GM23338 (cell line): ENCODE data around the gene KIT. TPM values are rescaled to one million over a fixed set of nuclear protein-coding genes. Genes with fewer than 3 reads are reported as not detected.

Source experiments
- ATAC-seq: fragments of 200-7000 bp; cut with Tn5 transposase; 3 replicates; pipeline ENCODE4 v1.9.1; 2020
- DNase-seq: peaks from one replicate; pipeline ENCODE4 v3.0.0-alpha.2; 2015; ENCODE audit warnings: low spot score
- H2AFZ ChIP-seq: fragments of 200-600 bp; sonication (generic); 2 replicates; pipeline ENCODE4 v1.8.0; 2016; ENCODE audit warnings: antibody characterized with exemption, mild to moderate bottlenecking, moderate library complexity
- H3F3A ChIP-seq: fragments of 200-600 bp; sonication (generic); replicated peaks from 2 replicates; pipeline ENCODE4 v1.8.0; 2017; ENCODE audit warnings: antibody characterized with exemption, mixed run types, low read depth
- H3K27ac ChIP-seq: fragments of 200-600 bp; sonication (generic); 2 replicates; pipeline ENCODE4 v1.6.1; 2016; ENCODE audit warnings: low read depth
- H3K27me3 ChIP-seq: fragments of 200-600 bp; sonication (generic); 2 replicates; pipeline ENCODE4 v1.8.0; 2016; ENCODE audit warnings: mild to moderate bottlenecking, mixed run types, moderate library complexity; ENCODE audit not compliant: insufficient read depth
- H3K36me3 ChIP-seq: fragments of 200-600 bp; sonication (generic); 2 replicates; pipeline ENCODE4 v1.8.0; 2016; ENCODE audit warnings: mild to moderate bottlenecking; ENCODE audit not compliant: insufficient read depth
- H3K4me1 ChIP-seq: fragments of 200-600 bp; sonication (generic); 2 replicates; pipeline ENCODE4 v1.8.0; 2016; ENCODE audit warnings: mild to moderate bottlenecking, moderate library complexity; ENCODE audit not compliant: insufficient read depth
- H3K4me2 ChIP-seq: fragments of 200-600 bp; sonication (generic); 2 replicates; pipeline ENCODE4 v1.7.1; 2017; ENCODE audit warnings: mixed run types
- H3K4me3 ChIP-seq: fragments of 200-600 bp; sonication (generic); 2 replicates; pipeline ENCODE4 v1.6.1; 2016; ENCODE audit warnings: mixed run types
- H3K79me2 ChIP-seq: fragments of 200-600 bp; sonication (generic); replicated peaks from 2 replicates; pipeline ENCODE4 v1.8.0; 2017; ENCODE audit warnings: mild to moderate bottlenecking; ENCODE audit not compliant: insufficient read depth
- H3K9me2 ChIP-seq: fragments of 200-600 bp; sonication (generic); 2 replicates; pipeline ENCODE4 v1.8.0; 2017; ENCODE audit not compliant: insufficient read depth
- H4K20me1 ChIP-seq: fragments of 200-600 bp; sonication (generic); replicated peaks from 2 replicates; pipeline ENCODE4 v1.8.0; 2017; ENCODE audit warnings: mild to moderate bottlenecking; ENCODE audit not compliant: insufficient read depth
- H3K27ac Mint-ChIP-seq: 2 replicates; pipeline ENCODE4 v1.8.0; 2020; ENCODE audit warnings: inconsistent platforms, mild to moderate bottlenecking, moderate library complexity, mixed read lengths
- H3K27me3 Mint-ChIP-seq: 3 replicates; pipeline ENCODE4 v1.8.0; 2022; ENCODE audit warnings: low read depth, mild to moderate bottlenecking, moderate library complexity, mixed read lengths, inconsistent platforms; ENCODE audit not compliant: insufficient read depth, poor library complexity
- H3K36me3 Mint-ChIP-seq: 3 replicates; pipeline ENCODE4 v1.8.0; 2021; ENCODE audit warnings: low read depth, mild to moderate bottlenecking, inconsistent platforms, moderate library complexity, mixed read lengths
- H3K4me1 Mint-ChIP-seq: 3 replicates; pipeline ENCODE4 v1.8.0; 2020; ENCODE audit warnings: mild to moderate bottlenecking, inconsistent platforms, mixed read lengths
- H3K4me3 Mint-ChIP-seq: 3 replicates; pipeline ENCODE4 v1.8.0; 2021; ENCODE audit warnings: moderate library complexity, mild to moderate bottlenecking, inconsistent platforms, mixed read lengths
- H3K9me3 Mint-ChIP-seq: 3 replicates; pipeline ENCODE4 v1.8.0; 2020; ENCODE audit warnings: moderate library complexity, mild to moderate bottlenecking, inconsistent platforms, mixed read lengths
- CREB1 ChIP-seq: fragments of 250-450 bp; sonication (Bioruptor Pico); IDR thresholded peaks from 2 replicates; pipeline ENCODE4 v1.5.0; 2020; ENCODE audit warnings: low read depth, mild to moderate bottlenecking, moderate library complexity
- CTCF ChIP-seq, 2 experiments: fragments of 200-600 bp in 1 of 2; sonication (generic) in 1 of 2; conservative IDR thresholded peaks; 2 replicates each; pipeline versions ENCODE4 v1.5.1 to v1.6.1; 2016 to 2017; ENCODE audit warnings: antibody characterized with exemption in 2 of 2, low read depth in 2 of 2, mild to moderate bottlenecking in 2 of 2, moderate library complexity in 1 of 2
- EZH2 ChIP-seq: fragments of 200-600 bp; sonication (generic); IDR thresholded peaks from one replicate; pipeline ENCODE4 v1.8.0; 2017; ENCODE audit warnings: antibody characterized with exemption, mild to moderate bottlenecking, low read depth; ENCODE audit not compliant: unreplicated experiment
- EZH2phosphoT487 ChIP-seq: fragments of 200-600 bp; sonication (generic); IDR thresholded peaks from one replicate; pipeline ENCODE4 v1.8.1; 2018; ENCODE audit warnings: antibody characterized with exemption; ENCODE audit not compliant: unreplicated experiment
- JUNB ChIP-seq: IDR thresholded peaks from one replicate; pipeline ENCODE4 v1.6.1; 2016; ENCODE audit warnings: antibody characterized with exemption; ENCODE audit not compliant: unreplicated experiment
- NANOG ChIP-seq: IDR thresholded peaks from 2 replicates; pipeline ENCODE4 v1.6.1; 2016; ENCODE audit warnings: antibody characterized with exemption, borderline replicate concordance
- POLR2AphosphoS5 ChIP-seq: IDR thresholded peaks from 2 replicates; pipeline ENCODE4 v1.6.1; 2016; ENCODE audit warnings: antibody characterized with exemption, low read depth
- REST ChIP-seq: IDR thresholded peaks from one replicate; pipeline ENCODE4 v1.6.1; 2018; ENCODE audit warnings: antibody characterized with exemption; ENCODE audit not compliant: unreplicated experiment
- STAT1 ChIP-seq: IDR thresholded peaks from one replicate; pipeline ENCODE4 v1.6.1; 2016; ENCODE audit warnings: antibody characterized with exemption; ENCODE audit not compliant: unreplicated experiment
- ZNF114 ChIP-seq: fragments of 250-450 bp; sonication (Bioruptor Pico); IDR thresholded peaks from 2 replicates; pipeline ENCODE4 v1.5.0; 2020; ENCODE audit warnings: mild to moderate bottlenecking, moderate library complexity
- ZNF331 ChIP-seq: fragments of 250-450 bp; sonication (Bioruptor Pico); IDR thresholded peaks from 2 replicates; pipeline ENCODE4 v1.5.0; 2020; ENCODE audit warnings: low read depth, mild to moderate bottlenecking, moderate library complexity
- polyA plus RNA-seq: library from polyadenylated mRNA; unstranded; fragments of >200 nt; fragmentation: Nextera tagmentation; extraction: Ambion mirVana; gene quantifications from 2 replicates; pipeline ENCODE4 v1.2.1, GENCODE V29; 2016
- total RNA-seq: library from RNA; depleted of rRNA; stranded (reverse); fragments of >200 nt; shearing (Covaris generic); gene quantifications from 2 replicates; pipeline ENCODE4 v1.2.3, GENCODE V29; 2014
- TF ChIP-seq, protein P1 (sequence below): fragments of 250-450 bp; sonication (Bioruptor Pico); IDR thresholded peaks from 2 replicates; pipeline ENCODE4 v1.5.0; 2020; ENCODE audit warnings: mild to moderate bottlenecking, moderate library complexity
- TF ChIP-seq, protein P2 (sequence below): IDR thresholded peaks from 2 replicates; pipeline ENCODE4 v1.6.1; 2016; ENCODE audit warnings: antibody characterized with exemption

KIT gene
- total and polyA plus RNA-seq, 2 experiments from 2014 or later: 9.0 to 28.4 TPM

DNA sequence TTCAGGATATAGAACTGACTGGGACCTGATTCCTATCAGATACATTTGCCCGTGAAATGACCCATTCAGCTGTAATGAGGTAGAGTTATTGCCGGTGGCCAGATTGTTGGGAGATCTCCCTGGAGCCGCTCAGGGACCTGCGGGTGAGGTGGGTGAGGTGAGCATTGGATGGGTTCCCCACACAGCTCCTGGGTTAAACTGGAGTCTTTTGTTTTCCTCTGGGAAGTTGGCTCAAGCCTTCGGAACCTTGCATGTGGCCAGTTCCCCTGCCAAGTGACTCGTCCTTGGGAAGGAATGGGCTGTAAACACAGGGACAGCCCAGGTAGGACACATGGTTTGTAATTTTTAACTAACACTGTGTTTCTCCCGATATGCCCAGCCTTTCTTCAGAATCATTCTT, 31.6 kb upstream of the KIT start:
- ATAC-seq: no peak
- no peaks in the 10 kb centered on the region for H3K36me3 ChIP-seq
- no peaks in the 10 kb centered on the region; the same call in 2 of the 3 replicates for H3K9me3 Mint-ChIP-seq
- no peak for DNase-seq
- TF ChIP-seq REST (no peak), CREB1 (CRISPR knock-in tag) (no peak), EZH2phosphoT487 (no peak), ZNF331 (no peak), ZNF114 (CRISPR knock-in tag) (no peak), CTCF (conservative IDR thresholded peaks at IDR 0.05; ENCODE audit: low read depth in 2 of 2) (no peak), NANOG (no peak), POLR2AphosphoS5 (no peak), EZH2 (no peak), JUNB (no peak), STAT1 (no peak)
- TF ChIP-seq, protein P1, sequence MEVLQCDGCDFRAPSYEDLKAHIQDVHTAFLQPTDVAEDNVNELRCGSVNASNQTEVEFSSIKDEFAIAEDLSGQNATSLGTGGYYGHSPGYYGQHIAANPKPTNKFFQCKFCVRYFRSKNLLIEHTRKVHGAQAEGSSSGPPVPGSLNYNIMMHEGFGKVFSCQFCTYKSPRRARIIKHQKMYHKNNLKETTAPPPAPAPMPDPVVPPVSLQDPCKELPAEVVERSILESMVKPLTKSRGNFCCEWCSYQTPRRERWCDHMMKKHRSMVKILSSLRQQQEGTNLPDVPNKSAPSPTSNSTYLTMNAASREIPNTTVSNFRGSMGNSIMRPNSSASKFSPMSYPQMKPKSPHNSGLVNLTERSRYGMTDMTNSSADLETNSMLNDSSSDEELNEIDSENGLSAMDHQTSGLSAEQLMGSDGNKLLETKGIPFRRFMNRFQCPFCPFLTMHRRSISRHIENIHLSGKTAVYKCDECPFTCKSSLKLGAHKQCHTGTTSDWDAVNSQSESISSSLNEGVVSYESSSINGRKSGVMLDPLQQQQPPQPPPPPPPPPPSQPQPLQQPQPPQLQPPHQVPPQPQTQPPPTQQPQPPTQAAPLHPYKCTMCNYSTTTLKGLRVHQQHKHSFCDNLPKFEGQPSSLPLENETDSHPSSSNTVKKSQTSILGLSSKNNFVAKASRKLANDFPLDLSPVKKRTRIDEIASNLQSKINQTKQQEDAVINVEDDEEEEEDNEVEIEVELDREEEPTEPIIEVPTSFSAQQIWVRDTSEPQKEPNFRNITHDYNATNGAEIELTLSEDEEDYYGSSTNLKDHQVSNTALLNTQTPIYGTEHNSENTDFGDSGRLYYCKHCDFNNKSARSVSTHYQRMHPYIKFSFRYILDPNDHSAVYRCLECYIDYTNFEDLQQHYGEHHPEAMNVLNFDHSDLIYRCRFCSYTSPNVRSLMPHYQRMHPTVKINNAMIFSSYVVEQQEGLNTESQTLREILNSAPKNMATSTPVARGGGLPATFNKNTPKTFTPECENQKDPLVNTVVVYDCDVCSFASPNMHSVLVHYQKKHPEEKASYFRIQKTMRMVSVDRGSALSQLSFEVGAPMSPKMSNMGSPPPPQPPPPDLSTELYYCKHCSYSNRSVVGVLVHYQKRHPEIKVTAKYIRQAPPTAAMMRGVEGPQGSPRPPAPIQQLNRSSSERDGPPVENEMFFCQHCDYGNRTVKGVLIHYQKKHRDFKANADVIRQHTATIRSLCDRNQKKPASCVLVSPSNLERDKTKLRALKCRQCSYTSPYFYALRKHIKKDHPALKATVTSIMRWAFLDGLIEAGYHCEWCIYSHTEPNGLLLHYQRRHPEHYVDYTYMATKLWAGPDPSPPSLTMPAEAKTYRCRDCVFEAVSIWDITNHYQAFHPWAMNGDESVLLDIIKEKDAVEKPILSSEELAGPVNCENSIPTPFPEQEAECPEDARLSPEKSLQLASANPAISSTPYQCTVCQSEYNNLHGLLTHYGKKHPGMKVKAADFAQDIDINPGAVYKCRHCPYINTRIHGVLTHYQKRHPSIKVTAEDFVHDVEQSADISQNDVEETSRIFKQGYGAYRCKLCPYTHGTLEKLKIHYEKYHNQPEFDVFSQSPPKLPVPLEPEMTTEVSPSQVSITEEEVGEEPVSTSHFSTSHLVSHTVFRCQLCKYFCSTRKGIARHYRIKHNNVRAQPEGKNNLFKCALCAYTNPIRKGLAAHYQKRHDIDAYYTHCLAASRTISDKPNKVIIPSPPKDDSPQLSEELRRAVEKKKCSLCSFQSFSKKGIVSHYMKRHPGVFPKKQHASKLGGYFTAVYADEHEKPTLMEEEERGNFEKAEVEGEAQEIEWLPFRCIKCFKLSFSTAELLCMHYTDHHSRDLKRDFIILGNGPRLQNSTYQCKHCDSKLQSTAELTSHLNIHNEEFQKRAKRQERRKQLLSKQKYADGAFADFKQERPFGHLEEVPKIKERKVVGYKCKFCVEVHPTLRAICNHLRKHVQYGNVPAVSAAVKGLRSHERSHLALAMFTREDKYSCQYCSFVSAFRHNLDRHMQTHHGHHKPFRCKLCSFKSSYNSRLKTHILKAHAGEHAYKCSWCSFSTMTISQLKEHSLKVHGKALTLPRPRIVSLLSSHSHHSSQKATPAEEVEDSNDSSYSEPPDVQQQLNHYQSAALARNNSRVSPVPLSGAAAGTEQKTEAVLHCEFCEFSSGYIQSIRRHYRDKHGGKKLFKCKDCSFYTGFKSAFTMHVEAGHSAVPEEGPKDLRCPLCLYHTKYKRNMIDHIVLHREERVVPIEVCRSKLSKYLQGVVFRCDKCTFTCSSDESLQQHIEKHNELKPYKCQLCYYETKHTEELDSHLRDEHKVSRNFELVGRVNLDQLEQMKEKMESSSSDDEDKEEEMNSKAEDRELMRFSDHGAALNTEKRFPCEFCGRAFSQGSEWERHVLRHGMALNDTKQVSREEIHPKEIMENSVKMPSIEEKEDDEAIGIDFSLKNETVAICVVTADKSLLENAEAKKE (CRISPR knock-in tag): no peak
- TF ChIP-seq, protein P2, sequence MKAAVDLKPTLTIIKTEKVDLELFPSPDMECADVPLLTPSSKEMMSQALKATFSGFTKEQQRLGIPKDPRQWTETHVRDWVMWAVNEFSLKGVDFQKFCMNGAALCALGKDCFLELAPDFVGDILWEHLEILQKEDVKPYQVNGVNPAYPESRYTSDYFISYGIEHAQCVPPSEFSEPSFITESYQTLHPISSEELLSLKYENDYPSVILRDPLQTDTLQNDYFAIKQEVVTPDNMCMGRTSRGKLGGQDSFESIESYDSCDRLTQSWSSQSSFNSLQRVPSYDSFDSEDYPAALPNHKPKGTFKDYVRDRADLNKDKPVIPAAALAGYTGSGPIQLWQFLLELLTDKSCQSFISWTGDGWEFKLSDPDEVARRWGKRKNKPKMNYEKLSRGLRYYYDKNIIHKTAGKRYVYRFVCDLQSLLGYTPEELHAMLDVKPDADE: no peak
- no peak overlapping the region for H3K4me3 ChIP-seq
- H3K4me1 ChIP-seq: peaks cover 7% of the 10 kb centered on the region; the same call in 1 of the 2 replicates
- no peaks in the 10 kb centered on the region for H3F3A ChIP-seq
- 0 out of 2 replicates have a peak, but pooled peaks cover 1% of the 10 kb centered on the region for H3K9me2 ChIP-seq
- no peaks in the 10 kb centered on the region for H3K27me3 ChIP-seq
- peak overlapping the region; percentile 19; the same call in 1 of the 2 replicates for H3K27ac Mint-ChIP-seq
- no peak overlapping the region for H3K27ac ChIP-seq
- H3K4me3 Mint-ChIP-seq: no peak overlapping the region
- no peak overlapping the region for H3K4me2 ChIP-seq
- H3K27me3 Mint-ChIP-seq: peaks cover 6% of the 10 kb centered on the region
- H4K20me1 ChIP-seq: no peaks in the 10 kb centered on the region
- no peaks in the 10 kb centered on the region for H3K36me3 Mint-ChIP-seq
- H2AFZ ChIP-seq: peak overlapping the region; percentile 91; the same call in 1 of the 2 replicates
- no peaks in the 10 kb centered on the region for H3K79me2 ChIP-seq
- H3K4me1 Mint-ChIP-seq: peaks cover 10% of the 10 kb centered on the region; the same call in 2 of the 3 replicates
